ENCODE data around the gene HSH2D. TPM values are rescaled to one million over a fixed set of nuclear protein-coding genes. Genes with fewer than 3 reads are reported as not detected.

Gene HSH2D
- total and polyA plus RNA-seq, 9 of the 15 experiments (the other 6 are each of a cell fraction or from before 2014, with no cell fraction given), result 0.03 to 1.1 (median 0.35) TPM; not detected in 1

DNA sequence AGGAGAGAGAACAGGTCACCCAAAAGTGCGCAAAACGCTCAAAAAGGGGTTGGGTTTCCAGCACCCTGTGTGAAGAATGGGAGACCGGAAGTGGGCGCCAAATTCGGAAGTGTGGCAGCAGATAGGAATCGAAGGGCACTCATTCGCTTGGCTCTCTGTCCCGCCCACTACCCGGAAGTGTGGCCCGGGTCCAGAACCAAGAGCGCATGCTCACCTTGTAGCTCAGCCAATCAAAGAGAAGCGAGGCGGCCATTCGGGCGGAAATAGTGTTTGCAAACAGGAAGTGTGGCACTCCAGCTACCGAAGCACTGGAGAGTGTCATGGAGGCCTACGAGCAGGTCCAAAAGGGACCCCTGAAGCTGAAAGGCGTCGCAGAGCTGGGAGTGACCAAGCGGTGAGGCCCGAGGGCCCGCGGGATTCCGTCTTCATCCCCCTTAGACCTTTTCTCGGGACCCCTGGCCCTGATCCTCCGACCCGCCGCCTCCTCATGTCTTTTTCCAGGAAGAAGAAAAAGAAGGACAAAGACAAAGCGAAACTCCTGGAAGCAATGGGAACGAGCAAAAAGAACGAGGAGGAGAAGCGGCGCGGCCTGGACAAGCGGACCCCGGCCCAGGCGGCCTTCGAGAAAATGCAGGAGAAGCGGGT, 41.8 kb downstream of the HSH2D start, which contains the start of gene FAM32A (continued):
- no peak for TF ChIP-seq BCOR (IDR thresholded peaks at IDR 0.05)
- TF ChIP-seq TARDBP (IDR thresholded peaks at IDR 0.05), result no peak
- TF ChIP-seq, protein P1, sequence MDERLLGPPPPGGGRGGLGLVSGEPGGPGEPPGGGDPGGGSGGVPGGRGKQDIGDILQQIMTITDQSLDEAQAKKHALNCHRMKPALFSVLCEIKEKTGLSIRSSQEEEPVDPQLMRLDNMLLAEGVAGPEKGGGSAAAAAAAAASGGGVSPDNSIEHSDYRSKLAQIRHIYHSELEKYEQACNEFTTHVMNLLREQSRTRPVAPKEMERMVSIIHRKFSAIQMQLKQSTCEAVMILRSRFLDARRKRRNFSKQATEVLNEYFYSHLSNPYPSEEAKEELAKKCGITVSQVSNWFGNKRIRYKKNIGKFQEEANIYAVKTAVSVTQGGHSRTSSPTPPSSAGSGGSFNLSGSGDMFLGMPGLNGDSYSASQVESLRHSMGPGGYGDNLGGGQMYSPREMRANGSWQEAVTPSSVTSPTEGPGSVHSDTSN (CRISPR knock-in tag; IDR thresholded peaks at IDR 0.05; ENCODE audit: low read depth), result no peak
- TF ChIP-seq, protein P1 (tag; conservative IDR thresholded peaks at IDR 0.05; ENCODE audit: low read depth), result no peak
- TF ChIP-seq L3MBTL2 (IDR thresholded peaks at IDR 0.05), result no peak
- TF ChIP-seq, protein P2, sequence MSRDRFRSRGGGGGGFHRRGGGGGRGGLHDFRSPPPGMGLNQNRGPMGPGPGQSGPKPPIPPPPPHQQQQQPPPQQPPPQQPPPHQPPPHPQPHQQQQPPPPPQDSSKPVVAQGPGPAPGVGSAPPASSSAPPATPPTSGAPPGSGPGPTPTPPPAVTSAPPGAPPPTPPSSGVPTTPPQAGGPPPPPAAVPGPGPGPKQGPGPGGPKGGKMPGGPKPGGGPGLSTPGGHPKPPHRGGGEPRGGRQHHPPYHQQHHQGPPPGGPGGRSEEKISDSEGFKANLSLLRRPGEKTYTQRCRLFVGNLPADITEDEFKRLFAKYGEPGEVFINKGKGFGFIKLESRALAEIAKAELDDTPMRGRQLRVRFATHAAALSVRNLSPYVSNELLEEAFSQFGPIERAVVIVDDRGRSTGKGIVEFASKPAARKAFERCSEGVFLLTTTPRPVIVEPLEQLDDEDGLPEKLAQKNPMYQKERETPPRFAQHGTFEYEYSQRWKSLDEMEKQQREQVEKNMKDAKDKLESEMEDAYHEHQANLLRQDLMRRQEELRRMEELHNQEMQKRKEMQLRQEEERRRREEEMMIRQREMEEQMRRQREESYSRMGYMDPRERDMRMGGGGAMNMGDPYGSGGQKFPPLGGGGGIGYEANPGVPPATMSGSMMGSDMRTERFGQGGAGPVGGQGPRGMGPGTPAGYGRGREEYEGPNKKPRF (IDR thresholded peaks at IDR 0.05; ENCODE audit: low read depth, low read length), result no peak
- no peak for TF ChIP-seq ZNF507 (tag; conservative IDR thresholded peaks at IDR 0.05)
- TF ChIP-seq, protein P3, sequence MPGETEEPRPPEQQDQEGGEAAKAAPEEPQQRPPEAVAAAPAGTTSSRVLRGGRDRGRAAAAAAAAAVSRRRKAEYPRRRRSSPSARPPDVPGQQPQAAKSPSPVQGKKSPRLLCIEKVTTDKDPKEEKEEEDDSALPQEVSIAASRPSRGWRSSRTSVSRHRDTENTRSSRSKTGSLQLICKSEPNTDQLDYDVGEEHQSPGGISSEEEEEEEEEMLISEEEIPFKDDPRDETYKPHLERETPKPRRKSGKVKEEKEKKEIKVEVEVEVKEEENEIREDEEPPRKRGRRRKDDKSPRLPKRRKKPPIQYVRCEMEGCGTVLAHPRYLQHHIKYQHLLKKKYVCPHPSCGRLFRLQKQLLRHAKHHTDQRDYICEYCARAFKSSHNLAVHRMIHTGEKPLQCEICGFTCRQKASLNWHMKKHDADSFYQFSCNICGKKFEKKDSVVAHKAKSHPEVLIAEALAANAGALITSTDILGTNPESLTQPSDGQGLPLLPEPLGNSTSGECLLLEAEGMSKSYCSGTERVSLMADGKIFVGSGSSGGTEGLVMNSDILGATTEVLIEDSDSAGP (CRISPR knock-in tag; IDR thresholded peaks at IDR 0.05), result no peak
- TF ChIP-seq, protein P4, sequence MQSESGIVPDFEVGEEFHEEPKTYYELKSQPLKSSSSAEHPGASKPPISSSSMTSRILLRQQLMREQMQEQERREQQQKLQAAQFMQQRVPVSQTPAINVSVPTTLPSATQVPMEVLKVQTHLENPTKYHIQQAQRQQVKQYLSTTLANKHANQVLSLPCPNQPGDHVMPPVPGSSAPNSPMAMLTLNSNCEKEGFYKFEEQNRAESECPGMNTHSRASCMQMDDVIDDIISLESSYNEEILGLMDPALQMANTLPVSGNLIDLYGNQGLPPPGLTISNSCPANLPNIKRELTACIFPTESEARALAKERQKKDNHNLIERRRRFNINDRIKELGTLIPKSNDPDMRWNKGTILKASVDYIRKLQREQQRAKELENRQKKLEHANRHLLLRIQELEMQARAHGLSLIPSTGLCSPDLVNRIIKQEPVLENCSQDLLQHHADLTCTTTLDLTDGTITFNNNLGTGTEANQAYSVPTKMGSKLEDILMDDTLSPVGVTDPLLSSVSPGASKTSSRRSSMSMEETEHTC (IDR thresholded peaks at IDR 0.05), result no peak

Data from K562 (cell line).